HG03060 (cell line): Measurements from ENCODE around the gene POLR2F.

Experiments
- ATAC-seq: cut with Tn5 transposase; IDR thresholded peaks from one replicate; pipeline ENCODE4 v1.9.1; 2021; ENCODE audit warnings: low read depth, moderate number of reproducible peaks; ENCODE audit not compliant: unreplicated experiment

Gene POLR2F

GRCh38 chr22:37953437-37954179 is at the start of gene POLR2F, which contains the start of gene C22orf23:
Gene POLR2F (plus strand): TSS chr22:37953699. CDS start chr22:37953788, 89 bp downstream.
Gene C22orf23 (minus strand): TSS chr22:37953601. CDS start chr22:37953149, 452 bp downstream.
- ATAC-seq, result peak; percentile 84

DNA sequence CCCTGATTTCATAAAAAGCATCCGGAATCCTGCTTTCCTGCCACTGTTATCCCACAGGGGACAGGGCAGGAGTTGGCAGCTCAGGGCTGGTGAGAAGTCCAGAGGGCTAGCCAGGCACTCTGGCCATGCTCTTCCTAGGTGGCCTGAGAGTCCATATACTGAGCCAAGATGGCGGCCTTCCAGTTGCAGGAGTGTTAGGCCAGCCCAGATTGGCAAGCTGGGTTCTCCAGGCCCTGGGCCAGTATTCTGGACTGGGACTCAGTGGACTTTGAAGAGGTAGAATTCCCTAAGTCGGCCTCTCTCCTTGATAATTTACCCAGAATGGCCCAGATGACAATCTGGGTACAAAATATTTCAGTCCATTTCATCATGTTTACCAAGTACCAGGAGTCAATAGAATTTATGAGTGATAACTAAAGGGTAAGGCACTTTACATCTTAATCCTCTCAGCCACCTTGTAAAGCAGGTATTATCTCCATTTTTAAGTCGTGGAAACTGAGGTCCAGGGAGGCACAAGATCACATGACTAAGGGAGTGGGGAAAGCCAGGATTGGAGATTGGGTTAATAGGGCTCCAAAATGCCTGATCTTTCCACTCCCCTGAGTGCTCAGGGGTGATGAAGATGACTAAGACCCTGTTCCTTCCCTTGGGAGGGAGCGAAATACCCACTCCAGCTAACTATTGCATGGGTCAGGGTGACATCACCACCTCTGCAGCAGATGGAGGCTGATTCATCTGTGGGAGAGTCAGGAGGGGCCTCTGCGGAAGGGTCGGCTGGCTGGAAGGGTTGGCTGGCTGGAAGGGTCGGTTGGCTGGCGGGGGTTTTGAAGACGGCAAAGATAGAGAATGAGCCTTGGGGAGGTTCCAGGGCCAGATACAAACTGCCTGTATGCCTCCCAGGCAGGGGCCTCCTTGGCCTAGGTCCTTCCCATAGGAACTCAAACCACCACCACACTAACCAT is 48.6 kb upstream of the POLR2F start:
- ATAC-seq, result no peak

DNA sequence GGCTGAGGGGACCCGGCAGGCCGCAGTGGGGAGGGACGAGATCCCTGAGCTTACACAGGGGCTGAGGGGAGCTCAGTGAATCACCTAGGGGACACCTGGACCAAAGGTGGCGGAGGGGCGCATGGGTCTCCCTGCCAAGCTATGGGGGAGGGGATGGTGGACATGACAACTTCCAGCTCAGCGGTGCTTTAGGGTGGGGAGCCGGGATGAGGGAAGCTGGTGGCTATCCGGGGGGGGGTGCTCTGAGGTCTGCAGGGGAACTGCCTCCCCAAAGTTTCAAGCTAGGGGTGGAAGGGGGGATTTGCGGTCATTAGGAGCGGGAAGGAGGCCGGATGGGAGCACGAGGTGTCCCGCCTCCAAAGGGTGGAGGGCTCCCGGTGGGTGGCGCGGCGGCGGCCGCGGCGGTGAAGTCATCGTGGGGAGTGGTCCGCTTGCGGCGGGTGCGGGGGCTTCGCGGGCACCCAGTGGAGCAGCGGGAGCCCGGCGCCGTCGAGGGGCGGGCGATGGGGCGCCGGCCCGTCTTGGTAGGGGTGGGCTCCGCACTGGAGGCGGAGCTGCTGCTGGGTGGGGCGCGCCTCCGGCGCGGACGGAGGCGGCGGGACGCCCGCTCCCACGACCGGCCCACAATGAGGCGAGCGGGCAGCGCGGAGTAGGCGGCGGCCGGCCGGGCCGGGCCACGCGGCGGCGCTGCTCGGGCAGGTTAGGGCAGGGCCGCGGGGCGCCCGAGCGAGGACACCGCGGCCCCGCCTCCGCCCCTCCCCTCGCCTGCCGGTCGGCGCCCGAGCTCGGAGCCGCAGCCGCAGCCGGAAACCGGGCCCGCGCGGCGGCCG is 47.8 kb upstream of the POLR2F start, which contains the start of gene MICALL1:
Gene MICALL1, plus strand, starts transcription at position 764 of the 830 bp plus-strand sequence. CDS start 126 bp downstream, outside the sequence.
- ATAC-seq, result no peak

DNA sequence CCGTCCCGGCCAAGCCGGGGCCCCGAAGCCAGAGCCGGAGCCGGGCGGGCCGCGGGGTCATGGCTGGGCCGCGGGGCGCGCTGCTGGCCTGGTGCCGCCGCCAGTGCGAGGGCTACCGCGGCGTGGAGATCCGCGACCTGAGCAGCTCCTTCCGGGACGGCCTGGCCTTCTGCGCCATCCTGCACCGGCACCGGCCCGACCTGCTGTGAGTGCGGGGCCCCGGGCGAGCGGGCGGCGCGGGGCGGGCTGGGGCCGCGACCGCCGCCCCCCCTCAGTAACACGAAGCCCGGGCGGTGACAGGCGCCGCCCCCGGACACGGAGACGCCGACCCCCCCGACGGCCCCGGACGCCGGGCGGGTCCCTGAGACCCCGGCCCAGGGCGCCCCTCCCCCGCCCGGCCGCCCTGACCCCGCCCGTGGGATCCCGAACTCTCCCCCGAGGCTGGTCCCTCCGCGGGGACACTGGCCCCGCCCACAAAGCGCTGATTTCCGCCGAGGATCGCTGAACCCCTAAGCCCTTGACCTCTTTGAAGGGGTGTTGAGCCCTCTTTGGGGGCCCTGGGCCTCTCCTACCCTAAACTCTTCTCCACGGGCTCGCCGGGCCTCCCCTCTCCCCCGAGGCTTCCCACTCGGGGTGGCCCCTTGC is 47.0 kb upstream of the POLR2F start:
- ATAC-seq, result no peak

DNA sequence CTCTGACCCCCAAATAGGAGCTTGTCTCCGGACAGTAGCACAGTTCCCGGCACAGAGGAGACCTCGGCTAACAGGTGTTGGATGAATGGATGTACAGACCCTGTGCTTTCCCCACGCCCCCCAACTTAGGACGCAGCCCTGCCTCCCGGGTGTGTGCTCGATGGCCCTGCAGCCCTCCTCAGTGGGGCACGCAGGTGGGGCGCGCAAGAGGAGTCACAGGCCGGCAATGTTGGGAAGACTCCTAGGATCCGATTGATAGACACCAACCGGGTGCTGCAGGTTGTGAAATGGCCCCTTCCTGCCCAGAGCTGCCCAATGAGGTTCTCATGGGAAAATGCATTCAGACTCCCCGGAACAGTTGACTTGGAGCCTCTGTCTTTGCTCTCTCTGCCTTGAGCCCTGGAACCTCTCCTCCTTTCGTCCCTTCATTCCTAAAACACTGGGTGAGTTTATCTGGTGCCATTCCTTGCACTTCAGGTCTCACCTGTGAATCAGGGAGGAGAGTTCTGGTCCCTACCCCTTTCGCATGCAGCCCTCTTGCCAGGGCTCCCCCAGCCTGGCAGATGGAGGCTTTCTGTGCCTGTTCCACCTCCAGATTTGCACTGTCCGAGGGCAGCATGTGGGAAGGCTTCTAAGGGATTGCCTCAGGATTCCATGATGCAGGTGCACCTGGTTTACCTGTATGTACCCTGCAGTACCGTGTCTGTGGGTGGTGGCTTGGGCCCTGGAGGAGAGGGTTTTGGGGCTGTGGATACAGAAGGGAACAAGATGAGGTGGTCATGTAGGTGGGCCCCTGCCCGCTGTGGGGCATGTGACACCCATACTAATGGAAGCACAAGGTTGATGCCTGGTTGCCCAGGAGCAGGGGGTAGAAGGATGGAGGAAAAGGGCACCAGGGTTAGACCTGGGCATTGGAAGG is 46.2 kb upstream of the POLR2F start:
- no peak for ATAC-seq

GRCh38 chr22:37909766-37910165 is 43.7 kb upstream of the POLR2F start:
- no peak for ATAC-seq

DNA sequence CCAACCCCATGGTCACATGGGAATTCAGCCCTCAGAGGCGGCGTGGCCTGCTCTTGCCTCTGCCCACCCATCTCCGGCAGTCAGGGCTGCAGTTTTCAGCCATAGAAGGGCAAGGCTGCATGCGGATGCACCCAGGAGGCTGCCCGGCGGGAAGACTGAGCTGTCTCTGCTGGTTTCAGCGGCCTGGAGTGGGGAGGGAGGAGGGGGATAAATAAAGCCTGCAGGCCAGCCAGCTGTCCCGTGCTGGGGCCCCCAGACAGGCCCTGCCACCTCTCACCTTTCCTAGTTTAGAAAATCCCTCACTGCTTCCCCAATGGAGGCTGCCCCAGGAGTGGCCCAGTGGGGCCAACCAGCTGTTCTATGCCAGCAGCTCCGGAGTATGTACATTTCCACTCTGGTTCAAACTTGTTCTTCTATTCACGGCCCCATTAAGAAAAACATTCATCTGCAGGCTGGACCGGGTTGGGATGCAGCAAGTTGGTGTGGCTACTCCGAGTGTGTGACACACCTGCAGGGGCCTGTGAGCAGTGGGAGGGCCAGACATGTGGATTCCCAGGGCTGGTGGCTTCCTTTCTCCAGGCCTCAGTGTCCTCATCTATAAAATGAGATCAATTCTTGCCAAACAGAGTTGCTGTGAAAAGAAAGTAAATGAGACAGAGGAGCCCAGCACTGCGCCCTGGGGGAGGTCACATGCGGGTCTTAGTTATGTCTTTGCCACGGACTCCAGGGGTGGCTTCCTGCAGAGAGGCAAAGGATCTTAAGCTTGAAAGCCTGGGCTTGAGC is 42.4 kb upstream of the POLR2F start:
- no peak for ATAC-seq

- ATAC-seq, result no peak
Observed at GRCh38 chr22:37911697-37912096, 41.8 kb upstream of the POLR2F start.

GRCh38 chr22:37912171-37912570 is 41.3 kb upstream of the POLR2F start:
- ATAC-seq, result no peak

- no peak for ATAC-seq
Observed at GRCh38 chr22:37913233-37913721, 40.2 kb upstream of the POLR2F start.

- ATAC-seq, result no peak
Observed at GRCh38 chr22:37916311-37916710, 37.2 kb upstream of the POLR2F start.

DNA sequence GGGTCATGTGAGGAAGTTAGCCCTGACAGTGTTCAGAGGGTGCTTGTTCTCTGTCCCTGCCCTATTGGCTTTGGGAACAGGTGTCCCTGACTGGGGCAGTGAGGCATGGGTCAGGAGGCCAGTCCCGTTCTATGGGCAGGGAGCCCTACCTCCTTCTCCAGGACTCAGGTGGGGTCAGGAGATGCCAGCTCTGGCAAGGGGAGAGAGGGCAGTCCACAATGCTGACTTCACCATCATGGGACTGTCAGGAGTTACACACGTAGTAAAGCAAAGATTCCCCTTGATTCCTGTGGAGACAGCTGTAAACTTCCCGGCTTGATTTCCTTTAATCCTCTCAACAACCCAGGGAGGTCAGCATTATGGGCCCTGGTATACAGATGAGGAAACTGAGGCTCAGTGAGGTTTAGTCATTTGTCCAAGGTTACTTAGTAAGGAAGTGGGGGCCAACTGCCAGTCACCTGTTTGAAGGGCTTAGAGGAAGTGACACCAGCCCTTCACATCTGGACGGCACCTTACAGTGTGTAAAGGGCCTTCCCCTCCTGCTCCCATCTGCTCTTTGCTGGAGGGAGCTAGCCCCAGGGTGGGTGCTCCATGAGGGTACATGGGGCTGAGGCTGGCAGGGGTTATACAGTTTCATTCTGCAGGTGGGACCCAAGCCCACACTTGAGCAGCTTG is 35.5 kb upstream of the POLR2F start:
- no peak for ATAC-seq

GRCh38 chr22:37918580-37919270 is 34.8 kb upstream of the POLR2F start:
- no peak for ATAC-seq

GRCh38 chr22:37920126-37920525 is 33.4 kb upstream of the POLR2F start:
- ATAC-seq, result no peak

DNA sequence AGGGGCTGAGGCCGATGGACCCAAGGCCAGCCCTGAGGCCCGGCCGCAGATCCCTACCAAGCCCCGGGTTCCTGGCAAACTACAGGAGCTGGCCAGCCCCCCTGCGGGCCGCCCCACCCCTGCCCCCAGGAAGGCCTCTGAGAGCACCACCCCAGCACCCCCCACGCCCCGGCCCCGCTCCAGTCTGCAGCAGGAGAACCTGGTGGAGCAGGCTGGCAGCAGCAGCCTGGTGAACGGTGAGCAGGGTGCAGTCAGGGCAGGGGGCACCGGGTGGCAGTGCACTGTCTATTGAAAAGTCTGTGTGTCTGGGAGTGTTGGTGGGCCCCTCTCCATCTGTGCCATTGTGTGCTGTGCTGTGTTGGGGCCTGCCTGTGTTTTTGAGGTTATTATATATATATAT is 31.3 kb upstream of the POLR2F start:
- no peak for ATAC-seq

DNA sequence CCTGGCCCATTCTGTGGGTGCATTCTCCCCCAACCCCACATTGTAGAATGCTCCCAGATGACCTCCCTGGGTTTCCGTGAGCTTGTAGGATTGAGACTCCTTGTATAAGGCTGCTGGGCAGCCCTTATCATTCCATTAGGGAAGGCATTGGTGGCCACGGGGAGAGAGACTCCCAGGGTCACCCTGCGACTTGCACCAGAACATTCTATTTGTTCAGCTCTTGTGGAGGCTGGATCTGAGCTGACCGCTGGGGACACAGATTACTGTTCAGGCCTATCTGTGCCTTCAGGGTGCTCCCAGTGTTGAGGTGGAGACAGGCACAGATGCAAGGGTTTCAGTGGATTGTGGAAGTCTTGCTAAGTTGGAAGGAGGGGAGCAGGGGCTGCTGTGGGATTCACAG is 29.6 kb upstream of the POLR2F start:
- no peak for ATAC-seq
